ENCODE measurements around the gene NKRF. TPM values are rescaled to one million over a fixed set of nuclear protein-coding genes. Genes with fewer than 3 reads are reported as not detected.

NKRF gene
- total and polyA plus RNA-seq, 9 donors = 4.9 to 12.5 (median 9.5) TPM

DNA sequence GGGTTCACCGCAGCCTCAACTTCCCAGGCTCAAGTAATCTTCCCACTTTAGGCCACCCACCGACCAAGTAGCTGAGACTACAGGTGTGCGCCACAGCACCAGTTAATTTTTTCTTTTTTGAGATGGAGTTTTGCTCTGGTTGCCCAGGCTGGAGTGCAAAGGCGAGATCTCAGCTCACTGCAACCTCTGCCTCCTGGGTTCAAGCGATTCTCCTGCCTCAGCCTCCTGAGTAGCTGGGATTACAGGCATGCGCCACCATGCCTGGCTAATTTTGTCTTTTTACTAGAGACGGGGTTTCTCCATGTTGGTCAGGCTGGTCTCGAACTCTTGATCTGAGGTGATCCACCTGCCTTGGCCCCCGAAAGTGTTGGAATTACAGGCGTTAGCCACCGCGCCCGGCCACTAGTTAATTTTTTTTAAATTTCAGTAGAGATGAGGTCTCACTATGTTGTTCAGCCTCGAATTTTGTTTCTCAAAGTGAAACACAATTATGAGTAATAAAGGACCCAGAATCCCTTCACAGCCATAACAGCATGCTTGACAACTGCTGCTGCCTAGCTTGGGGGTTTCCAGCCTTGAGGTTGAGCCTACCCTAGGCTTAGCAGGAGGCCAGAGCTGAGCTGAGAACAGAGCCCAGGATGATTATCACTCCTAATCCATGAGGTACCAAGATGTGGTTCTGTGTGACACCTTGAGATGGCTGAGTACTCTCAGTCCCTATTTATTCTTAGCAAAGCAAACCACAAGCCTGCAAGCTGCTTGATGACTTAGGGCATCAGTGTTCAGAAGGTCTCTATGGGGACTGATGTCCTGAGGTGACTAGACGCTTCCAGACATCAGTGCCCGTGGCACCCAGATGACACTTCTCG lies 41.6 kb upstream of the NKRF start:
- H3K36me3 ChIP-seq = no peaks in the 10 kb centered on the region
- no peaks in the 10 kb centered on the region for H3K4me1 ChIP-seq (ENCODE audit: insufficient read depth)
- intact Hi-C loops (cut with DNase I) = no loop called here
- no peaks in the 10 kb centered on the region for H3K27me3 ChIP-seq
- no peak for DNase-seq
- no peaks in the 10 kb centered on the region for H3K9me3 ChIP-seq
- WGBS, 3 donors = 84% methylated on average over 17 of the region's 17 CpGs
- no peak overlapping the region for H3K27ac ChIP-seq
- TF ChIP-seq, protein P1, sequence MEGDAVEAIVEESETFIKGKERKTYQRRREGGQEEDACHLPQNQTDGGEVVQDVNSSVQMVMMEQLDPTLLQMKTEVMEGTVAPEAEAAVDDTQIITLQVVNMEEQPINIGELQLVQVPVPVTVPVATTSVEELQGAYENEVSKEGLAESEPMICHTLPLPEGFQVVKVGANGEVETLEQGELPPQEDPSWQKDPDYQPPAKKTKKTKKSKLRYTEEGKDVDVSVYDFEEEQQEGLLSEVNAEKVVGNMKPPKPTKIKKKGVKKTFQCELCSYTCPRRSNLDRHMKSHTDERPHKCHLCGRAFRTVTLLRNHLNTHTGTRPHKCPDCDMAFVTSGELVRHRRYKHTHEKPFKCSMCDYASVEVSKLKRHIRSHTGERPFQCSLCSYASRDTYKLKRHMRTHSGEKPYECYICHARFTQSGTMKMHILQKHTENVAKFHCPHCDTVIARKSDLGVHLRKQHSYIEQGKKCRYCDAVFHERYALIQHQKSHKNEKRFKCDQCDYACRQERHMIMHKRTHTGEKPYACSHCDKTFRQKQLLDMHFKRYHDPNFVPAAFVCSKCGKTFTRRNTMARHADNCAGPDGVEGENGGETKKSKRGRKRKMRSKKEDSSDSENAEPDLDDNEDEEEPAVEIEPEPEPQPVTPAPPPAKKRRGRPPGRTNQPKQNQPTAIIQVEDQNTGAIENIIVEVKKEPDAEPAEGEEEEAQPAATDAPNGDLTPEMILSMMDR (IDR thresholded peaks at IDR 0.05) = no peak
- TF ChIP-seq POLR2A (IDR thresholded peaks at IDR 0.05) (no peak), EP300 (IDR thresholded peaks at IDR 0.05) (no peak)
- no peak overlapping the region for H3K4me3 ChIP-seq

DNA sequence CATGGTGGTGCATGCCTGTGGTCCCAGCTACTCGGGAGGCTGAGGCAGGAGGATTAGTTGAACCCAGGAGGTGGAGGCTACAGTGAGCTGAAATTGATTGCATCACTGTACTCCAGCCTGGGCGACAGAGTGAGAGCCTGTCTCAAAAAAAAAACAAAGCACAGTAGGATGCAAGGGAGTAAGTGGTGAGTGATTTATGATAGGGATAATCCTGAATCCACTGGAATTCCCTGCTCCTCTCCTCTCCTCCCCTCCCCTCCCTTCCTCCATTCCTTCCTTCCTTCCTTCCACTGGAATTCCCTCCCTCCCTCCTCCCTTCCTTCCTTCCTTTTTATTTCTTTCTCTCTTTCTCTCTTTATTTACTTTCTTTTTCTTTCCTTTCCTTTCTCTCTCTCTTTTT lies 40.9 kb upstream of the NKRF start:
- H3K36me3 ChIP-seq = no peaks in the 10 kb centered on the region
- no peak for DNase-seq
- no peak overlapping the region for H3K4me3 ChIP-seq
- H3K27me3 ChIP-seq = no peaks in the 10 kb centered on the region
- intact Hi-C loops (cut with DNase I) = no loop called here
- 47 to 67% (median 58%) methylated on average over 2 of the region's 2 CpGs for WGBS, 3 donors
- no peaks in the 10 kb centered on the region for H3K9me3 ChIP-seq
- H3K4me1 ChIP-seq (ENCODE audit: insufficient read depth) = no peaks in the 10 kb centered on the region
- no peak overlapping the region for H3K27ac ChIP-seq
- no peak for TF ChIP-seq POLR2A (IDR thresholded peaks at IDR 0.05)
- TF ChIP-seq, protein P1 (IDR thresholded peaks at IDR 0.05) = no peak
- TF ChIP-seq EP300 (IDR thresholded peaks at IDR 0.05) = no peak

DNA sequence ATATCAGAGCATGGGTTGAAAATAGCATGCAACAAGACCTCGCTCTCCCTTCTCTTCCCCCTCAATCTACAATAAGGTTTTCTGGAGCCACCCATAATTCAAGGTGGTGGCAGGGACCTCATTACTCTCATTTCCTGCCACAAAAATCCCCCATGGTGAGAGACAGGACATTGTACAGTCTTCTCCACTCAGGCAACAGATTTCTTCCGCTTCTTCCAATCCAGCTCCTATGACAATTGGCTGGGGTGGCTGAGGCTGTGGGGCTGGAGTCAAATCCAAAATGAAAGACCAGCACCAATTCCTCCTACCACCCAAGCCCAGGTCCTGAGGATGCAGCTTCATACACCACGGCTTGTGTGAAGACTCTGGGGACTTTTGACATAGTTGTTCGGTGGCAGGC lies 40.3 kb upstream of the NKRF start:
- TF ChIP-seq EP300 (IDR thresholded peaks at IDR 0.05) = no peak
- no peak for TF ChIP-seq POLR2A (IDR thresholded peaks at IDR 0.05)
- TF ChIP-seq, protein P1 (IDR thresholded peaks at IDR 0.05) = no peak
- no peaks in the 10 kb centered on the region for H3K36me3 ChIP-seq
- WGBS, 3 donors = 86 to 96% (median 88%) methylated on average over 4 of the region's 4 CpGs
- no peak overlapping the region for H3K4me3 ChIP-seq
- H3K27ac ChIP-seq = no peak overlapping the region
- H3K4me1 ChIP-seq (ENCODE audit: insufficient read depth) = no peaks in the 10 kb centered on the region
- no peaks in the 10 kb centered on the region for H3K27me3 ChIP-seq
- intact Hi-C loops (cut with DNase I) = no loop called here
- no peak for DNase-seq
- no peaks in the 10 kb centered on the region for H3K9me3 ChIP-seq

DNA sequence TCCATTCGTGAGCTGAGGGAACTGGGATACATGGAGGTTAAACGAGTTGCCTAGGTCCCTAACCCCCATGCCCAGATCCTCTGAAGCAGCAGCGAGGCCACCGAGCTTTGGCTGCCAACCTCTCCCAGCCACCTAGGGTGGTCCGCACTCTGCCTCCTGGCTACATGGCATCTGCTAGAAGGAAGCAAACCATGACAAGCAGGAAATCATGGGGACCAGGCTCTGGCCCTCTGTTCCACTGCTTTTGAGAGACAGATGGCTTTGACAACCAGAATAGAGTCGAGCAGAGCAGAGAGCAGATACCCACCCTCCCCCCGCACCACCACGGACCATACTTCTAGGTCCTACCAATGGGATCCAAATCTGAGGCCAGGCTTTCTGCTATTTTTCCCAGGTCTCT lies 37.5 kb upstream of the NKRF start:
- Histone ChIP-seq H3K36me3 (no peaks in the 10 kb centered on the region), H3K27me3 (no peaks in the 10 kb centered on the region), H3K9me3 (no peaks in the 10 kb centered on the region), H3K4me1 (ENCODE audit: insufficient read depth) (no peaks in the 10 kb centered on the region), H3K4me3 (no peak overlapping the region), H3K27ac (no peak overlapping the region)
- WGBS, 3 donors = 68 to 72% (median 69%) methylated on average over 8 of the region's 8 CpGs
- intact Hi-C loops (cut with DNase I) = no loop called here
- TF ChIP-seq EP300 (IDR thresholded peaks at IDR 0.05) (no peak), POLR2A (IDR thresholded peaks at IDR 0.05) (no peak)
- TF ChIP-seq, protein P1 (IDR thresholded peaks at IDR 0.05) = no peak
- DNase-seq = no peak
